Measurements from ENCODE around the gene SENP8.
A peak's percentile ranks its signal among the peaks of the same experiment; 100 is the strongest.

Gene SENP8

GRCh38 chr15:72130272-72130671, 12.1 kb downstream of the SENP8 start:
- no peaks in the 10 kb centered on the region for H3K27me3 Mint-ChIP-seq
- H3K27ac Mint-ChIP-seq, result no peak overlapping the region
- no peak for DNase-seq
- no peaks in the 10 kb centered on the region for H3K9me3 Mint-ChIP-seq
- H3K36me3 Mint-ChIP-seq, result no peaks in the 10 kb centered on the region
- no peak for ATAC-seq (replicated peaks)
- no peak overlapping the region for H3K4me3 Mint-ChIP-seq
- peaks cover 2 to 9% of the 10 kb centered on the region in 2 donors for H3K4me1 Mint-ChIP-seq

- Mint-ChIP-seq H3K27ac (peak overlapping the region; percentile 42), H3K27me3 (no peaks in the 10 kb centered on the region), H3K4me3 (no peak overlapping the region), H3K9me3 (no peaks in the 10 kb centered on the region), H3K4me1 (peaks cover 2 to 9% of the 10 kb centered on the region in 2 donors), H3K36me3 (no peaks in the 10 kb centered on the region)
- ATAC-seq (replicated peaks) (peak; percentile 84), DNase-seq (no peak)
Measured at GRCh38 chr15:72131922-72132321, 13.7 kb downstream of the SENP8 start.

GRCh38 chr15:72133211-72133610, 15.0 kb downstream of the SENP8 start:
- H3K36me3 Mint-ChIP-seq, result no peaks in the 10 kb centered on the region
- peaks cover 2 to 9% of the 10 kb centered on the region in 2 donors for H3K4me1 Mint-ChIP-seq
- DNase-seq, result no peak
- no peaks in the 10 kb centered on the region for H3K9me3 Mint-ChIP-seq
- no peak overlapping the region for H3K4me3 Mint-ChIP-seq
- no peak for ATAC-seq (replicated peaks)
- no peaks in the 10 kb centered on the region for H3K27me3 Mint-ChIP-seq
- no peak overlapping the region for H3K27ac Mint-ChIP-seq

GRCh38 chr15:72135719-72136118, 17.5 kb downstream of the SENP8 start:
- no peak overlapping the region for H3K4me3 Mint-ChIP-seq
- no peaks in the 10 kb centered on the region for H3K27me3 Mint-ChIP-seq
- no peak for ATAC-seq (replicated peaks)
- H3K4me1 Mint-ChIP-seq, result peaks cover 3 to 14% of the 10 kb centered on the region in 2 donors
- H3K36me3 Mint-ChIP-seq, result no peaks in the 10 kb centered on the region
- DNase-seq, result no peak
- H3K9me3 Mint-ChIP-seq, result no peaks in the 10 kb centered on the region
- no peak overlapping the region for H3K27ac Mint-ChIP-seq

GRCh38 chr15:72136170-72137051, 18.2 kb downstream of the SENP8 start:
- no peak for DNase-seq
- no peaks in the 10 kb centered on the region for H3K36me3 Mint-ChIP-seq
- no peak overlapping the region for H3K27ac Mint-ChIP-seq

GRCh38 chr15:72139667-72140066, 21.5 kb downstream of the SENP8 start:
- H3K4me1 Mint-ChIP-seq, result peaks cover 8 to 16% of the 10 kb centered on the region in 2 donors
- no peak overlapping the region for H3K27ac Mint-ChIP-seq
- no peak for ATAC-seq (replicated peaks)
- no peaks in the 10 kb centered on the region for H3K9me3 Mint-ChIP-seq
- H3K4me3 Mint-ChIP-seq, result no peak overlapping the region
- H3K36me3 Mint-ChIP-seq, result no peaks in the 10 kb centered on the region
- no peak for DNase-seq
- H3K27me3 Mint-ChIP-seq, result no peaks in the 10 kb centered on the region

More at GRCh38 chr15:72136170-72137051, 18.2 kb downstream of the SENP8 start:
- ATAC-seq (replicated peaks), result no peak
- no peak overlapping the region for H3K4me3 Mint-ChIP-seq
- no peaks in the 10 kb centered on the region for H3K9me3 Mint-ChIP-seq
- no peaks in the 10 kb centered on the region for H3K27me3 Mint-ChIP-seq
- H3K4me1 Mint-ChIP-seq, result peaks cover 8 to 21% of the 10 kb centered on the region in 2 donors

- no peak for ATAC-seq (replicated peaks)
- H3K4me3 Mint-ChIP-seq, result no peak overlapping the region
- no peaks in the 10 kb centered on the region for H3K36me3 Mint-ChIP-seq
Measured at GRCh38 chr15:72140088-72140487, 21.9 kb downstream of the SENP8 start.

GRCh38 chr15:72141171-72142084, 23.2 kb downstream of the SENP8 start:
- Mint-ChIP-seq H3K36me3 (no peaks in the 10 kb centered on the region), H3K4me3 (peak overlapping the region; percentile 65 to 66), H3K9me3 (no peaks in the 10 kb centered on the region), H3K4me1 (peaks cover 8 to 16% of the 10 kb centered on the region in 2 donors), H3K27me3 (peaks cover 0 to 6% of the 10 kb centered on the region in 2 donors), H3K27ac (peak overlapping the region; percentile 92)
- peak; percentile 100 for ATAC-seq (replicated peaks)
- DNase-seq, result peak; percentile 54

More at GRCh38 chr15:72140088-72140487, 21.9 kb downstream of the SENP8 start:
- Mint-ChIP-seq H3K9me3 (no peaks in the 10 kb centered on the region), H3K27ac (no peak overlapping the region), H3K27me3 (no peaks in the 10 kb centered on the region), H3K4me1 (peaks cover 8 to 16% of the 10 kb centered on the region in 2 donors)
- DNase-seq, result no peak

- peaks cover 6 to 12% of the 10 kb centered on the region in 2 donors for H3K27me3 Mint-ChIP-seq
- H3K36me3 Mint-ChIP-seq, result no peaks in the 10 kb centered on the region
- peaks cover 4 to 6% of the 10 kb centered on the region in 2 donors for H3K4me1 Mint-ChIP-seq
- ATAC-seq (replicated peaks) (no peak), DNase-seq (no peak)
- no peaks in the 10 kb centered on the region for H3K9me3 Mint-ChIP-seq
- H3K4me3 Mint-ChIP-seq, result no peak overlapping the region
- H3K27ac Mint-ChIP-seq, result no peak overlapping the region
Measured at GRCh38 chr15:72146221-72146620, 28.0 kb downstream of the SENP8 start.

GRCh38 chr15:72146934-72147333, 28.7 kb downstream of the SENP8 start:
- H3K36me3 Mint-ChIP-seq, result no peaks in the 10 kb centered on the region
- ATAC-seq (replicated peaks) (no peak), DNase-seq (no peak)
- no peak overlapping the region for H3K4me3 Mint-ChIP-seq
- H3K27me3 Mint-ChIP-seq, result peaks cover 6 to 15% of the 10 kb centered on the region in 2 donors
- no peaks in the 10 kb centered on the region for H3K9me3 Mint-ChIP-seq
- no peak overlapping the region for H3K27ac Mint-ChIP-seq
- no peaks in the 10 kb centered on the region for H3K4me1 Mint-ChIP-seq

GRCh38 chr15:72147418-72147817, 29.2 kb downstream of the SENP8 start:
- no peak for ATAC-seq (replicated peaks)
- Mint-ChIP-seq H3K4me3 (no peak overlapping the region), H3K27ac (no peak overlapping the region), H3K9me3 (no peaks in the 10 kb centered on the region), H3K4me1 (no peaks in the 10 kb centered on the region), H3K36me3 (no peaks in the 10 kb centered on the region), H3K27me3 (peaks cover 6 to 15% of the 10 kb centered on the region in 2 donors)
- no peak for DNase-seq

- DNase-seq, result no peak
- Mint-ChIP-seq H3K4me3 (no peak overlapping the region), H3K36me3 (no peaks in the 10 kb centered on the region), H3K9me3 (no peaks in the 10 kb centered on the region), H3K4me1 (peaks cover 3 to 11% of the 10 kb centered on the region in 2 donors), H3K27me3 (peaks cover 11 to 12% of the 10 kb centered on the region in 2 donors), H3K27ac (no peak overlapping the region)
- ATAC-seq (replicated peaks), result no peak
Measured at GRCh38 chr15:72153269-72154000, 35.2 kb downstream of the SENP8 start.

- DNase-seq, result no peak
- no peak for ATAC-seq (replicated peaks)
- Mint-ChIP-seq H3K27ac (no peak overlapping the region), H3K4me3 (no peak overlapping the region), H3K9me3 (no peaks in the 10 kb centered on the region), H3K27me3 (peaks cover 11 to 18% of the 10 kb centered on the region in 2 donors), H3K4me1 (peaks cover 3 to 11% of the 10 kb centered on the region in 2 donors), H3K36me3 (no peaks in the 10 kb centered on the region)
Measured at GRCh38 chr15:72154316-72154715, 36.1 kb downstream of the SENP8 start.

Measured in stimulated activated naive B cell treated with anti-CD40 and anti-IgM and Interleukin-4, amounts not matched to agents 10 μg/mL and 1 μg/mL and 100 μg/mL, for 72 hours (primary cell).